Adrenal gland (tissue), 12 donors: Measurements from ENCODE around the gene WDR20. TPM values are rescaled to one million over a fixed set of nuclear protein-coding genes. Genes with fewer than 3 reads are reported as not detected.
"Not testable (repeated sequence)": the region's sequence is repeated elsewhere in the genome, so short reads cannot be mapped to it uniquely, and the experiment has no call there.

Source experiments
- DNase-seq, 7 donors: peaks; one replicate each; pipeline ENCODE4 v3.0.0-alpha.2; 2019 to 2020
- H3K27ac ChIP-seq, 5 donors: fragments of 200-600 bp; sonication (generic) in 4 of 5; 1 replicate in 3 of 5; 2 replicates in 2 of 5; pipeline versions ENCODE4 v1.5.1 to v1.8.0; 2016 to 2020; ENCODE audit warnings: mild to moderate bottlenecking in 1 of 5
- H3K27me3 ChIP-seq: fragments of 200-600 bp; 2 replicates; pipeline ENCODE4 v1.8.0; 2021
- H3K36me3 ChIP-seq, 2 donors: fragments of 200-600 bp; replicated peaks in 1 of 2; 1 replicate in 1 of 2; 2 replicates in 1 of 2; pipeline versions ENCODE4 v1.5.1 to v1.8.0; 2018 to 2022
- H3K4me1 ChIP-seq, 2 donors: fragments of 200-600 bp; replicated peaks in 1 of 2; 1 replicate in 1 of 2; 2 replicates in 1 of 2; pipeline versions ENCODE4 v1.5.1 to v1.8.0; 2018 to 2021
- H3K4me3 ChIP-seq, 4 donors: fragments of 200-600 bp; sonication (generic) in 3 of 4; one replicate each; pipeline ENCODE4 v1.5.1; 2016 to 2018
- H3K9me3 ChIP-seq, 3 donors: fragments of 200-600 bp; sonication (generic) in 1 of 3; replicated peaks in 1 of 3; 1 replicate in 2 of 3; 2 replicates in 1 of 3; pipeline versions ENCODE4 v1.5.1 to v1.8.0; 2016 to 2021
- POLR2A ChIP-seq, 2 donors: fragments of 450-650 bp; IDR thresholded peaks; one replicate each; pipeline ENCODE4 v1.6.1; 2017; ENCODE audit warnings: antibody characterized with exemption in 2 of 2, mild to moderate bottlenecking in 2 of 2, moderate library complexity in 1 of 2
- WGBS, 4 donors: extraction: QIAGEN DNeasy Blood & Tissue Kit in 2 of 4; methylation state at CpG; one replicate each; pipeline versions ENCODE4 v1.1.5 to v1.1.7; 2013 to 2017; 5-methylcytosine and 5-hydroxymethylcytosine counted together
- intact Hi-C, 2 donors: fragments of 100-400 bp; cut with DNase I; formaldehyde crosslinking; loops; one replicate each; pipeline versions ENCODE4 v1.14.1 to v1.15.0; 2022 to 2023
- polyA plus RNA-seq, 3 donors: library from polyadenylated mRNA; stranded (reverse); fragments of 200-250 nt in 2 of 3; fragments of 350-450 nt in 1 of 3; fragmentation: Illumina TruSeq in 1 of 3; extraction: RNeasy Lipid Tissue Mini Kit (QIAGEN cat#74804) in 1 of 3; gene quantifications; one replicate each; pipeline ENCODE4 v1.2.3, GENCODE V29; 2013 to 2014
- total RNA-seq, 9 donors: library from RNA; depleted of rRNA in 4 of 9; stranded (reverse); fragments of >200 nt in 4 of 9; fragments of 120-200 nt in 1 of 9; fragmentation: NEBNext Ultra II Directional in 1 of 9; extraction: Animal tissue kit (Norgen Biotek cat#: 25700) in 1 of 9; gene quantifications; one replicate each; pipeline versions ENCODE4 v1.1.0 to v1.2.4, GENCODE V29; 2013 to 2023
- TF ChIP-seq, protein P1 (sequence below), 6 experiments: fragments of 450-650 bp in 4 of 6; fragments of 200-600 bp in 2 of 6; sonication (generic) in 1 of 6; IDR thresholded peaks; 1 replicate in 5 of 6; 2 replicates in 1 of 6; pipeline versions ENCODE4 v1.5.1 to v1.8.0; 2016 to 2021; ENCODE audit warnings: antibody characterized with exemption in 6 of 6, mild to moderate bottlenecking in 2 of 6, moderate library complexity in 1 of 6
- donor health status: healthy with polysubstance abuse.
- donor health status: Bipolar disorder and iron deficiency.
- donor health status: DM: yes; HTN: yes; CAD: no.
- donor health status: DM: no; HTN: no; CAD: no.
- donor health status: DM: no; HTN: no; CAD: no.
- donor health status: DM: yes; HTN: yes; CAD: no.

Gene WDR20
- total and polyA plus RNA-seq, 12 donors, result 13.1 to 55.9 (median 38.3) TPM

DNA sequence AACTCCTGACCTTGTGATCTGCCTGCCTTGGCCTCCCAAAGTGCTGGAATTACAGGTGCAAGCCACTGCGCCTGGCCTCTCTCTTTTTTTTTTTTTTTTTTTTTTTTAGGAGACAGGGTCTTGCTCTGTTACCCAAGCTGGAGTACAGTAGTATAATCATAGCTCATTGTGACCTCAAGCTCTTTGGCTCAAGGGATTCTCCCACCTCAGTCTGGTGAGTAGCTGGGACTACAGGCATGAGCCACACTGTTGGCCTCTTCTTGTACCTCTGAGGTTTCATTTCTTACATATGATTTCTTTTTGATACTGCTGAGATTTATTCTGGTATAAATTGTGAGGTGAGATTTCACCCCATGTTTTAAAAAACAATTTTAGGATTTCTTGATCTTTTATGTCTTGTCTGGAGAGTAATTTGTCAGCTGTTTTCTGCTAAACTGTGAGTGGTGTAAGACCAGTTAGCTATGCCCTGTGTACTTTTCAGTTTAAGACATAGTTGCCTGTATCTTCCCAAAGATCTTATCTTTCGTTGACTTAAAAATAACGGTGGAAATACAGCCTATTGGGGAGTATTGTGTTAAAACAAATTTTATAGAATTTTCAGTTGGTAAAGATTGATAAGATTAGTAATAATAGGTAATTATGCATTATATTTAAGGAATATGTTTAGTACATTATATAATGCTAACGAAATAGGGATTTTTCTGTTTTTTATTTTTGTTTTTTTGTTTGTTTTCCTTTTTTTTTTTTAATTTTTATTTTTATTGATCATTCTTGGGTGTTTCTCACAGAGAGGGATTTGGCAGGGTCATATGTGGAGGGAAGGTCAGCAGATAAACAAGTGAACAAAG is 31.7 kb downstream of the WDR20 start:
- Histone ChIP-seq H3K27ac (peak overlapping the region in 2 of 5 donors; percentile 3 to 43), H3K9me3 (no peaks in the 10 kb centered on the region), H3K4me1 (peaks cover 19 to 31% of the 10 kb centered on the region in 2 donors), H3K27me3 (no peaks in the 10 kb centered on the region), H3K4me3 (no peak overlapping the region), H3K36me3 (no peaks in the 10 kb centered on the region)
- TF ChIP-seq, protein P1, sequence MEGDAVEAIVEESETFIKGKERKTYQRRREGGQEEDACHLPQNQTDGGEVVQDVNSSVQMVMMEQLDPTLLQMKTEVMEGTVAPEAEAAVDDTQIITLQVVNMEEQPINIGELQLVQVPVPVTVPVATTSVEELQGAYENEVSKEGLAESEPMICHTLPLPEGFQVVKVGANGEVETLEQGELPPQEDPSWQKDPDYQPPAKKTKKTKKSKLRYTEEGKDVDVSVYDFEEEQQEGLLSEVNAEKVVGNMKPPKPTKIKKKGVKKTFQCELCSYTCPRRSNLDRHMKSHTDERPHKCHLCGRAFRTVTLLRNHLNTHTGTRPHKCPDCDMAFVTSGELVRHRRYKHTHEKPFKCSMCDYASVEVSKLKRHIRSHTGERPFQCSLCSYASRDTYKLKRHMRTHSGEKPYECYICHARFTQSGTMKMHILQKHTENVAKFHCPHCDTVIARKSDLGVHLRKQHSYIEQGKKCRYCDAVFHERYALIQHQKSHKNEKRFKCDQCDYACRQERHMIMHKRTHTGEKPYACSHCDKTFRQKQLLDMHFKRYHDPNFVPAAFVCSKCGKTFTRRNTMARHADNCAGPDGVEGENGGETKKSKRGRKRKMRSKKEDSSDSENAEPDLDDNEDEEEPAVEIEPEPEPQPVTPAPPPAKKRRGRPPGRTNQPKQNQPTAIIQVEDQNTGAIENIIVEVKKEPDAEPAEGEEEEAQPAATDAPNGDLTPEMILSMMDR (IDR thresholded peaks at IDR 0.05), result no peak
- no peak for TF ChIP-seq POLR2A (IDR thresholded peaks at IDR 0.05)
- DNase-seq, result peak in 2 of 7 donors; percentile 22 to 44
- 56 to 64% (median 61%) methylated on average over 4 of the region's 4 CpGs for WGBS, 4 donors
- intact Hi-C loops, result no loop called here

DNA sequence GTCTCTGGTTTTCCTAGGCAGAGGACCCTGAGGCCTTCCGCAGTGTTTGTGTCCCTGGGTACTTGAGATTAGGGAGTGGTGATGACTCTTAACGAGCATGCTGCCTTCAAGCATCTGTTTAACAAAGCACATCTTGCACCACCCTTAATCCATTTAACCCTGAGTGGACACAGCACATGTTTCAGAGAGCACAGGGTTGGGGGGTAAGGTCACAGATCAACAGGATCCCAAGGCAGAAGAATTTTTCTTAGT is 32.2 kb downstream of the WDR20 start:
- H3K4me3 ChIP-seq, H3K36me3 ChIP-seq, intact Hi-C loops, H3K9me3 ChIP-seq, DNase-seq, H3K27me3 ChIP-seq: not testable (repeated sequence)
- 23 to 50% (median 33%) methylated on average over 1 to 2 of the region's 2 CpGs; no CpG with 5 or more reads in 1 of the 4 donors for WGBS, 4 donors
- H3K27ac ChIP-seq, result peak overlapping the region in 1 of 5 donors; percentile 3
- H3K4me1 ChIP-seq, result peaks cover 16 to 26% of the 10 kb centered on the region in 2 donors

DNA sequence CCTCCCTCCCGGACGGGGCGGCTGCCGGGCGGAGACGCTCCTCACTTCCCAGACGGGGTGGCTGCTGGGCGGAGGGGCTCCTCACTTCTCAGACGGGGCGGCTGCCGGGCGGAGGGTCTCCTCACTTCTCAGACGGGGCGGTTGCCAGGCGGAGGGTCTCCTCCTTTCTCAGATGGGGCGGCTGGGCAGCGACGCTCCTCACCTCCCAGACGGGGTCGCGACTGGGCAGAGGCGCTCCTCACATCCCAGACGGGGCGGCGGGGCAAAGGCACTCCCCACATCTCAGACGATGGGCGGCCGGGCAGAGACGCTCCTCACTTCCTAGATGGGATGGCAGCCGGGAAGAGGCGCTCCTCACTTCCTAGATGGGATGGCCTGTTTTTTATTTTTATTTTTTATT is 33.0 kb downstream of the WDR20 start:
- H3K27me3 ChIP-seq, H3K4me3 ChIP-seq, H3K36me3 ChIP-seq, H3K9me3 ChIP-seq, H3K27ac ChIP-seq, intact Hi-C loops: not testable (repeated sequence)
- WGBS, 4 donors, result 93 to 99% (median 97%) methylated on average over 12 to 28 of the region's 31 CpGs
- peak in 1 of 7 donors; percentile 9 for DNase-seq
- H3K4me1 ChIP-seq, result peaks cover 9 to 26% of the 10 kb centered on the region in 2 donors

DNA sequence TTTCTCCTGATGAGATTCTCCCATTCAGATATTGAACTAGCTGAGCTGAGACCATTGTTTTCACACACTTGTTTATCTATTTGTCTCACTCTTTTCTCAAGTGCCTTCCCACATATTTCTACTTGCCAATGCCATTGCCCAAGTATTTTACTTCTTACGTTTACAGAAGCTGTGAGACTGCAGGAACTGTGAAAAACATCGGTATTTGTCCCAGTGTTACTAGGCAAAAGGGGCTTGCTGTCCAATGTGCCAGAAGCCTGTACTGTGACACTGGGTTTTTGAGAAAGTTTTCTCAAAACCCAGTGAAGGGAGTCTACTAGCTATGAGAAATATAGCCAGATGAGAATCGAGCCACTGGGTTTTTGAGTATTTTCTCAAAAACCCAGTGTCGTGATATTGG is 37.5 kb downstream of the WDR20 start:
- TF ChIP-seq, protein P1 (IDR thresholded peaks at IDR 0.05), result no peak
- no peak for TF ChIP-seq POLR2A (IDR thresholded peaks at IDR 0.05)
- Histone ChIP-seq H3K4me3 (no peak overlapping the region), H3K4me1 (peaks cover 5 to 22% of the 10 kb centered on the region in 2 donors), H3K9me3 (no peaks in the 10 kb centered on the region), H3K27me3 (no peaks in the 10 kb centered on the region), H3K27ac (no peak overlapping the region), H3K36me3 (no peaks in the 10 kb centered on the region)
- peak in 1 of 7 donors; percentile 9 for DNase-seq
- intact Hi-C loops, result no loop called here
- WGBS, 4 donors, result 60 to 76% (median 70%) methylated on average over 4 of the region's 4 CpGs

DNA sequence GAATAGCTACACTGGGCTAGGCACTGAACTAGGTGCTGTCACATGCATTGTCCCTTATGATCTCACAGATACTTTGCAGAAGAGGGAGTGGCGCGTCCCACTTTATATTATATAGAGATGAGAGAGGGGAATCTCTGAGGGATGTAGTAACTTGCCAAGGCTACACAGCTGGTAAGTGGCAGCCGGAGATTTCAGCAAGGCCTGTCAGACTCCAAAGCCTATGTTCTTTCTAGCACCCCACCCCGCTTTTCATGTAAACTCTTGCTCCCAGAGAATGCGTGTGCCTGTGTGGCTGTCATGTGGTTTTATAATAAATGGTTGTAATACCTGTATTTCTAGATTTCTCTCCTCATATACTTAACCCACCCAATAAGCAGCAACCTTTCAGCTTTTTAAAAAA is 39.1 kb downstream of the WDR20 start:
- peak in 1 of 7 donors; percentile 35 for DNase-seq
- Histone ChIP-seq H3K4me1 (peaks cover 17 to 38% of the 10 kb centered on the region in 2 donors), H3K4me3 (no peak overlapping the region), H3K36me3 (no peaks in the 10 kb centered on the region), H3K9me3 (no peaks in the 10 kb centered on the region), H3K27ac (no peak overlapping the region), H3K27me3 (no peaks in the 10 kb centered on the region)
- TF ChIP-seq, protein P1 (IDR thresholded peaks at IDR 0.05), result no peak
- TF ChIP-seq POLR2A (IDR thresholded peaks at IDR 0.05), result no peak
- intact Hi-C loops, result no loop called here
- 91 to 93% (median 92%) methylated on average over 5 of the region's 5 CpGs for WGBS, 4 donors
